ENCODE measurements around the gene TSHZ2. TPM values are rescaled to one million over a fixed set of nuclear protein-coding genes. Genes with fewer than 3 reads are reported as not detected.

TSHZ2 gene
- total RNA-seq, 1 experiment from 2014 or later: 0.07 TPM

DNA sequence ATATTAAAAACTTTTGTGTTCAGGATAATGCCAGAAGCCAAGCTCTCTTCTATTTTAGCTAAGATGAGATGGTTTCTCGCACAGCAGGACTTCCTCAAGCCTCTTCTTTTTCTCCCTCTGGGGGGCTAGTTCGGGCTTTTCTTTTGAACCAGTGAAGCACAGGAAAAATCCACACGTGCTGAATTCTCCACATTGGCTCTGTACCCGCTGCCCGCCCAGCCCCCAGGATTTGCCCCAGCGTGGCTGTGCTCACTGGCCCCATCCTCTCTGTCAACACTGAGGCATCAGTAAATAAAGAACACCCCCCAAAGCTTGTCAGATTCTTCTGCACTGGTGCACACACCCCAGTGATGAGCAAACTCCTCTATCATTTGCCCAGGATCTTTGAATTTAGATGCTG lies 388.7 kb downstream of the TSHZ2 start:
- Histone ChIP-seq H3K27me3 (ENCODE audit: insufficient read depth, low read length) (no peaks in the 10 kb centered on the region), H2BK20ac (ENCODE audit: low read depth, low read length, poor library complexity, severe bottlenecking) (no peak overlapping the region), H2BK5ac (ENCODE audit: insufficient read length, low read length) (no peak overlapping the region), H2BK120ac (ENCODE audit: low read depth, low read length, poor library complexity, severe bottlenecking) (no peak overlapping the region), H3K79me2 (ENCODE audit: insufficient read depth, low read length) (no peaks in the 10 kb centered on the region), H3T11ph (ENCODE audit: low read length) (no peak overlapping the region), H3K79me1 (ENCODE audit: insufficient read depth, low read depth, low read length, poor library complexity, severe bottlenecking) (no peaks in the 10 kb centered on the region), H2BK12ac (ENCODE audit: insufficient read length, low read depth, low read length) (no peak overlapping the region), H2AK5ac (ENCODE audit: insufficient read length, low read length) (no peak overlapping the region), H3K23me2 (ENCODE audit: insufficient read length, low read depth, low read length, poor library complexity, severe bottlenecking) (no peaks in the 10 kb centered on the region), H4K91ac (ENCODE audit: insufficient read length, low read depth, low read length) (no peak overlapping the region), H3K4ac (ENCODE audit: low read depth, low read length) (no peak overlapping the region), H3K4me2 (ENCODE audit: insufficient read depth, insufficient read length, low read length) (no peak overlapping the region), H4K8ac (replicated peaks; ENCODE audit: insufficient read length, low read depth, low read length) (no peak overlapping the region), H3K4me1 (ENCODE audit: insufficient read depth, low read length) (no peaks in the 10 kb centered on the region), H4K5ac (ENCODE audit: insufficient read length, low read depth, low read length) (no peak overlapping the region), H3K56ac (ENCODE audit: insufficient read length, low read depth, low read length) (no peak overlapping the region), H2AFZ (ENCODE audit: low read length) (no peak overlapping the region), H3K9ac (ENCODE audit: extremely low read depth, insufficient read length, low read length) (no peak overlapping the region), H3K9me3 (ENCODE audit: control insufficient read depth, low read depth, low read length) (peaks cover 3% of the 10 kb centered on the region), H4K20me1 (ENCODE audit: control insufficient read depth, insufficient read depth, insufficient read length) (no peaks in the 10 kb centered on the region), H3K27ac (ENCODE audit: insufficient read length, low read depth, low read length) (no peak overlapping the region), H2BK15ac (ENCODE audit: low read depth, low read length) (no peak overlapping the region), H3K14ac (ENCODE audit: insufficient read depth, low read length) (no peak overlapping the region), H3K23ac (ENCODE audit: insufficient read length, low read depth, low read length) (no peak overlapping the region), H3K18ac (ENCODE audit: insufficient read length, low read depth, low read length) (no peak overlapping the region)
- TF ChIP-seq, protein P1, sequence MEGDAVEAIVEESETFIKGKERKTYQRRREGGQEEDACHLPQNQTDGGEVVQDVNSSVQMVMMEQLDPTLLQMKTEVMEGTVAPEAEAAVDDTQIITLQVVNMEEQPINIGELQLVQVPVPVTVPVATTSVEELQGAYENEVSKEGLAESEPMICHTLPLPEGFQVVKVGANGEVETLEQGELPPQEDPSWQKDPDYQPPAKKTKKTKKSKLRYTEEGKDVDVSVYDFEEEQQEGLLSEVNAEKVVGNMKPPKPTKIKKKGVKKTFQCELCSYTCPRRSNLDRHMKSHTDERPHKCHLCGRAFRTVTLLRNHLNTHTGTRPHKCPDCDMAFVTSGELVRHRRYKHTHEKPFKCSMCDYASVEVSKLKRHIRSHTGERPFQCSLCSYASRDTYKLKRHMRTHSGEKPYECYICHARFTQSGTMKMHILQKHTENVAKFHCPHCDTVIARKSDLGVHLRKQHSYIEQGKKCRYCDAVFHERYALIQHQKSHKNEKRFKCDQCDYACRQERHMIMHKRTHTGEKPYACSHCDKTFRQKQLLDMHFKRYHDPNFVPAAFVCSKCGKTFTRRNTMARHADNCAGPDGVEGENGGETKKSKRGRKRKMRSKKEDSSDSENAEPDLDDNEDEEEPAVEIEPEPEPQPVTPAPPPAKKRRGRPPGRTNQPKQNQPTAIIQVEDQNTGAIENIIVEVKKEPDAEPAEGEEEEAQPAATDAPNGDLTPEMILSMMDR (conservative IDR thresholded peaks at IDR 0.05): no peak
- WGBS (ENCODE audit: extremely low coverage, insufficient read length, low lambda C conversion rate): no CpG with 5 or more reads among the region's 6 CpGs
- Mint-ChIP-seq H3K36me3 (ENCODE audit: insufficient read depth in 1 of 3, low read depth in 3 of 3) (peaks cover 0 to under 1% (median under 1%) of the 10 kb centered on the region in 3 experiments; a peak in 2 of 7 replicates), H3K4me3 (no peak overlapping the region), H3K9me3 (peaks cover 4% of the 10 kb centered on the region in 2 experiments; a peak in 4 of 5 replicates), H3K4me1 (peaks cover 9 to 10% of the 10 kb centered on the region in 2 experiments), H3K27ac (no peak overlapping the region), H3K27me3 (ENCODE audit: low read depth) (no peaks in the 10 kb centered on the region)
- DNase-seq: no peak

Measured in H9 (cell line).